DMS 273 (cell line): Measurements from ENCODE around the gene ZNF618.

Experiments
- DNase-seq: peaks from one replicate; lab custom pipeline; 2025; ENCODE audit not compliant: unreplicated experiment; lab: John Stamatoyannopoulos, UW

Gene ZNF618

GRCh38 chr9:114090798-114091197 is 214.7 kb downstream of the ZNF618 start:
- no peak for DNase-seq

GRCh38 chr9:114091711-114092110 is 215.6 kb downstream of the ZNF618 start:
- DNase-seq, result peak; percentile 45

- DNase-seq, result no peak
Measured at GRCh38 chr9:114092336-114092735, 216.2 kb downstream of the ZNF618 start.

GRCh38 chr9:114093031-114093471 is 216.9 kb downstream of the ZNF618 start:
- DNase-seq, result no peak

GRCh38 chr9:114093761-114094505 is 217.8 kb downstream of the ZNF618 start:
- DNase-seq, result peak; percentile 25

- no peak for DNase-seq
Measured at GRCh38 chr9:114094971-114095370, 218.9 kb downstream of the ZNF618 start.

GRCh38 chr9:114096041-114096511 is 220.0 kb downstream of the ZNF618 start:
- peak; percentile 35 for DNase-seq

GRCh38 chr9:114096866-114097612 is 220.9 kb downstream of the ZNF618 start:
- DNase-seq, result no peak

- peak; percentile 42 for DNase-seq
Measured at GRCh38 chr9:114097613-114098020, 221.5 kb downstream of the ZNF618 start.

GRCh38 chr9:114098021-114098935 is 222.2 kb downstream of the ZNF618 start:
- peak; percentile 90 for DNase-seq

GRCh38 chr9:114098936-114099668 is 223.0 kb downstream of the ZNF618 start, which contains the start of gene KIF12:
KIF12 (minus strand) TSS chr9:114099292; CDS start chr9:114099276, 16 bp downstream.
- DNase-seq, result peak; percentile 95

- peak; percentile 84 for DNase-seq
Measured at GRCh38 chr9:114099669-114100270, 223.7 kb downstream of the ZNF618 start.

GRCh38 chr9:114100536-114100935 is 224.4 kb downstream of the ZNF618 start:
- DNase-seq, result no peak

- no peak for DNase-seq
Measured at GRCh38 chr9:114102484-114102883, 226.4 kb downstream of the ZNF618 start.

- no peak for DNase-seq
Measured at GRCh38 chr9:114105236-114105635, 229.1 kb downstream of the ZNF618 start.
